ENCODE measurements around the gene C1orf159. TPM values are rescaled to one million over a fixed set of nuclear protein-coding genes. Genes with fewer than 3 reads are reported as not detected.

Gene C1orf159
- polyA plus RNA-seq, 1 donor (not counting 4 experiments of a cell fraction or from before 2014, with no cell fraction given) = 6.1 TPM

DNA sequence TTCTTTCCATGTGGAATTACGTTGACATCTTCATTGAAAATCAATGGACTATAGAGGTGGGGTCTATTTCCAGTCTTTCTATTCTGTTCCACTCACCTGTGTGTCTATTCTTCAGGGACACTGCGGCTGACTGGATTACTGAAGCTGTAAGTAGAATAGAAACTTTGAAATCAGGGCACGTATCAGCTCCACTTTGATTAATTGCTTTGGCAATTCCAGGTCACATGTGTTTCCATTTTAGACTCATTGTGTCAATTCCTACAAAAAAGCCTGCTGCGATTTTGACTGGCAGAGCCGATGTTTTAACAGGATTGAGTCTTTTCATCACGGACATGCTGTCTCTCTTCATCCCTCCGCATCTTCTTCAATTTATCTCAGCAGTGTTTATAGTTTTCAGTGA is 20.9 kb downstream of the C1orf159 start:
- no peaks in the 10 kb centered on the region for H3K9me3 ChIP-seq (ENCODE audit: control insufficient read depth, low read depth, low read length)
- no peak overlapping the region for H3K4me2 ChIP-seq (ENCODE audit: control insufficient read depth, extremely low read depth, insufficient read depth, low read depth, low read length)
- FAIRE-seq (no peak), DNase-seq (ENCODE audit: low read depth, low spot score) (no peak)
- no peaks in the 10 kb centered on the region for H3K79me2 ChIP-seq (ENCODE audit: control insufficient read depth, insufficient read depth, low read length)
- H3K36me3 ChIP-seq (ENCODE audit: control insufficient read depth in 2 of 2, extremely low read depth in 1 of 2, insufficient read depth in 2 of 2, low read length in 2 of 2) = no peaks in the 10 kb centered on the region
- no peak overlapping the region for H2AFZ ChIP-seq (ENCODE audit: control insufficient read depth, low read length)
- dilution Hi-C loops (cut with MboI; ENCODE audit: extremely low pct_ligation_motif_present, low sequenced_read_pairs) = no loop called here
- no peak for TF ChIP-seq EZH2 (IDR thresholded peaks at IDR 0.05; ENCODE audit: low read length)
- TF ChIP-seq, protein P1, sequence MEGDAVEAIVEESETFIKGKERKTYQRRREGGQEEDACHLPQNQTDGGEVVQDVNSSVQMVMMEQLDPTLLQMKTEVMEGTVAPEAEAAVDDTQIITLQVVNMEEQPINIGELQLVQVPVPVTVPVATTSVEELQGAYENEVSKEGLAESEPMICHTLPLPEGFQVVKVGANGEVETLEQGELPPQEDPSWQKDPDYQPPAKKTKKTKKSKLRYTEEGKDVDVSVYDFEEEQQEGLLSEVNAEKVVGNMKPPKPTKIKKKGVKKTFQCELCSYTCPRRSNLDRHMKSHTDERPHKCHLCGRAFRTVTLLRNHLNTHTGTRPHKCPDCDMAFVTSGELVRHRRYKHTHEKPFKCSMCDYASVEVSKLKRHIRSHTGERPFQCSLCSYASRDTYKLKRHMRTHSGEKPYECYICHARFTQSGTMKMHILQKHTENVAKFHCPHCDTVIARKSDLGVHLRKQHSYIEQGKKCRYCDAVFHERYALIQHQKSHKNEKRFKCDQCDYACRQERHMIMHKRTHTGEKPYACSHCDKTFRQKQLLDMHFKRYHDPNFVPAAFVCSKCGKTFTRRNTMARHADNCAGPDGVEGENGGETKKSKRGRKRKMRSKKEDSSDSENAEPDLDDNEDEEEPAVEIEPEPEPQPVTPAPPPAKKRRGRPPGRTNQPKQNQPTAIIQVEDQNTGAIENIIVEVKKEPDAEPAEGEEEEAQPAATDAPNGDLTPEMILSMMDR (optimal IDR thresholded peaks at IDR 0.05 in 1 of 3, IDR thresholded peaks at IDR 0.05 in 1 of 3, conservative IDR thresholded peaks at IDR 0.05 in 1 of 3; ENCODE audit: extremely low read depth in 1 of 3, insufficient read depth in 2 of 3, low read length in 3 of 3) = no peak
- H3K9ac ChIP-seq (ENCODE audit: control insufficient read depth, extremely low read depth, insufficient read depth, low read length) = no peak overlapping the region
- no peaks in the 10 kb centered on the region for H3K9me1 ChIP-seq (ENCODE audit: control insufficient read depth, extremely low read depth, insufficient read depth, low read length)
- no peak overlapping the region for H3K4me3 ChIP-seq (ENCODE audit: control insufficient read depth in 2 of 3, extremely low read depth in 1 of 3, insufficient read depth in 2 of 3, low read depth in 1 of 3, low read length in 3 of 3)
- no peaks in the 10 kb centered on the region for H4K20me1 ChIP-seq (ENCODE audit: control insufficient read depth, extremely low read depth, insufficient read depth, low read length)
- no peaks in the 10 kb centered on the region for H3K4me1 ChIP-seq (ENCODE audit: control insufficient read depth, extremely low read depth, insufficient read depth, low read length)
- H3K27ac ChIP-seq (ENCODE audit: control insufficient read depth, insufficient read depth, low read length) = no peak overlapping the region
- no peaks in the 10 kb centered on the region for H3K27me3 ChIP-seq (ENCODE audit: control insufficient read depth, extremely low read depth, insufficient read depth, low read length)

DNA sequence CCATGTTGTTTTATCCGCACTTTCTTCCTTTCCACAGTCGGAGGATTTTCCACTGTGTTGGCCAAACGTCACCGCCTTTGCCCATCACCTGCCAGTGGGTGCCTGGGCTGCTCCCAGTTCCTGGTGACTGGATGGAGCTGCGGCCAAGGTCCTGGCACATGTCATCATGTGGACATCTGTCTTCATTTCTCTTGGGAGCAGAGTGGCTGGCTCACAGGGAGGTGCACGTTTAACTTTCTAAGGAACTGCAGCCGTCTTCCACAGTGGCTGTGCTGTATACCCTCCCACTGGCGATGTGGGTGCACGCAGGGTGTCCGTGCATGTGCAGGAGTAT is 22.3 kb downstream of the C1orf159 start:
- Histone ChIP-seq H3K4me1 (ENCODE audit: control insufficient read depth, extremely low read depth, insufficient read depth, low read length) (no peaks in the 10 kb centered on the region), H3K36me3 (ENCODE audit: control insufficient read depth in 2 of 2, extremely low read depth in 1 of 2, insufficient read depth in 2 of 2, low read length in 2 of 2) (no peaks in the 10 kb centered on the region), H3K79me2 (ENCODE audit: control insufficient read depth, insufficient read depth, low read length) (no peaks in the 10 kb centered on the region), H4K20me1 (ENCODE audit: control insufficient read depth, extremely low read depth, insufficient read depth, low read length) (no peaks in the 10 kb centered on the region), H3K4me3 (ENCODE audit: control insufficient read depth in 2 of 3, extremely low read depth in 1 of 3, insufficient read depth in 2 of 3, low read depth in 1 of 3, low read length in 3 of 3) (no peak overlapping the region), H3K4me2 (ENCODE audit: control insufficient read depth, extremely low read depth, insufficient read depth, low read depth, low read length) (no peak overlapping the region), H3K9me1 (ENCODE audit: control insufficient read depth, extremely low read depth, insufficient read depth, low read length) (no peaks in the 10 kb centered on the region), H3K9me3 (ENCODE audit: control insufficient read depth, low read depth, low read length) (no peaks in the 10 kb centered on the region), H3K27ac (ENCODE audit: control insufficient read depth, insufficient read depth, low read length) (no peak overlapping the region), H3K27me3 (ENCODE audit: control insufficient read depth, extremely low read depth, insufficient read depth, low read length) (no peaks in the 10 kb centered on the region), H3K9ac (ENCODE audit: control insufficient read depth, extremely low read depth, insufficient read depth, low read length) (no peak overlapping the region), H2AFZ (ENCODE audit: control insufficient read depth, low read length) (no peak overlapping the region)
- FAIRE-seq (no peak), DNase-seq (ENCODE audit: low read depth, low spot score) (no peak)
- TF ChIP-seq, protein P1 (optimal IDR thresholded peaks at IDR 0.05 in 1 of 3, IDR thresholded peaks at IDR 0.05 in 1 of 3, conservative IDR thresholded peaks at IDR 0.05 in 1 of 3; ENCODE audit: extremely low read depth in 1 of 3, insufficient read depth in 2 of 3, low read length in 3 of 3) = no peak
- no peak for TF ChIP-seq EZH2 (IDR thresholded peaks at IDR 0.05; ENCODE audit: low read length)
- dilution Hi-C loops (cut with MboI; ENCODE audit: extremely low pct_ligation_motif_present, low sequenced_read_pairs) = no loop called here

Measured in keratinocyte (primary cell).